Testis (tissue), 3 donors: ENCODE results near the gene KL. TPM values are rescaled to one million over a fixed set of nuclear protein-coding genes. Genes with fewer than 3 reads are reported as not detected.

Experiments
- DNase-seq: peaks from one replicate; pipeline ENCODE4 v3.0.0-alpha.2; 2019
- H3K27ac ChIP-seq, 2 donors: fragments of 200-600 bp; sonication (generic); one replicate each; pipeline ENCODE4 v1.5.1; 2019
- H3K27me3 ChIP-seq: fragments of 200-600 bp; sonication (generic); one replicate; pipeline ENCODE4 v1.5.1; 2019
- H3K36me3 ChIP-seq: fragments of 200-600 bp; sonication (generic); one replicate; pipeline ENCODE4 v1.5.1; 2017; ENCODE audit warnings: low read depth; ENCODE audit errors: missing control alignments
- H3K4me1 ChIP-seq: fragments of 200-600 bp; sonication (generic); one replicate; pipeline ENCODE4 v1.5.1; 2019
- H3K4me3 ChIP-seq, 2 donors: fragments of 200-600 bp; sonication (generic); one replicate each; pipeline ENCODE4 v1.5.1; 2017 to 2019
- H3K9me3 ChIP-seq: fragments of 200-600 bp; sonication (generic); one replicate; pipeline ENCODE4 v1.5.1; 2017
- POLR2A ChIP-seq: fragments of 450-650 bp; IDR thresholded peaks from one replicate; pipeline ENCODE4 v1.6.1; 2017; ENCODE audit warnings: antibody characterized with exemption, mild to moderate bottlenecking, moderate library complexity
- WGBS, 2 donors: methylation state at CpG; one replicate each; pipeline ENCODE4 v1.1.5; 2018; 5-methylcytosine and 5-hydroxymethylcytosine counted together
- intact Hi-C: fragments of 100-400 bp; cut with DNase I; formaldehyde crosslinking; loops from one replicate; pipeline ENCODE4 v1.15.1; 2023; ENCODE audit warnings: low total_unique reads
- polyA plus RNA-seq: library from polyadenylated mRNA; stranded (reverse); fragments of 350-450 nt; fragmentation: Illumina TruSeq; extraction: RNeasy Lipid Tissue Mini Kit (QIAGEN cat#74804); gene quantifications from one replicate; pipeline ENCODE4 v1.2.3, GENCODE V29; 2014; ENCODE audit warnings: low read depth, low replicate concordance; ENCODE audit not compliant: insufficient read depth
- total RNA-seq, 2 donors: library from RNA; depleted of rRNA; stranded (reverse); fragments of >200 nt; gene quantifications; one replicate each; pipeline ENCODE4 v1.2.3, GENCODE V29; 2016
- TF ChIP-seq, protein P1 (sequence below), 3 experiments: fragments of 450-650 bp in 2 of 3; fragments of 200-600 bp in 1 of 3; sonication (generic) in 1 of 3; IDR thresholded peaks; one replicate each; pipeline ENCODE4 v1.5.1; 2016 to 2019; ENCODE audit warnings: antibody characterized with exemption in 3 of 3, mild to moderate bottlenecking in 2 of 3, moderate library complexity in 1 of 3

The KL gene
- total and polyA plus RNA-seq, 3 donors from 2014 or later, result 0.81 to 1.6 (median 1.1) TPM

DNA sequence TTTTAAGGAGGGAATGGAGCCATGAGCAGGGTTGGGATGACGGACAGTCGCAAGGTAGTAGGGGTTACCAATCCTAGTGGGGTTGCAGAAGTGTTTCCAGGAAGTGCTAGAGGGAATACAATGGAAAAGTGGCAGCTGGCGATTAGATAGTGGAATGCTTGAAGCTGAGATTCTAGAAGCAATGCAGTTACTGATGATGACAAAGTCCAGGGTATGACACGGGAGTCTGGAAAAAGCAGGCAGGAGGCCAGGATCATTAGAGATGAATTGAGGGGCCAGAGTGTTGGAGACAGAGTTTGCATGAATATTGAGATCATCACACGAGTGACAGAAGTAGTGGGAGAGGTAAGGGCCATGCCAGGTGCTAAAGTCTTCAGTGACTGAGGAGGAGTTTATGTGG, 17.3 kb upstream of the KL start:
- no peaks in the 10 kb centered on the region for H3K27me3 ChIP-seq
- no peak for TF ChIP-seq POLR2A
- TF ChIP-seq, protein P1, sequence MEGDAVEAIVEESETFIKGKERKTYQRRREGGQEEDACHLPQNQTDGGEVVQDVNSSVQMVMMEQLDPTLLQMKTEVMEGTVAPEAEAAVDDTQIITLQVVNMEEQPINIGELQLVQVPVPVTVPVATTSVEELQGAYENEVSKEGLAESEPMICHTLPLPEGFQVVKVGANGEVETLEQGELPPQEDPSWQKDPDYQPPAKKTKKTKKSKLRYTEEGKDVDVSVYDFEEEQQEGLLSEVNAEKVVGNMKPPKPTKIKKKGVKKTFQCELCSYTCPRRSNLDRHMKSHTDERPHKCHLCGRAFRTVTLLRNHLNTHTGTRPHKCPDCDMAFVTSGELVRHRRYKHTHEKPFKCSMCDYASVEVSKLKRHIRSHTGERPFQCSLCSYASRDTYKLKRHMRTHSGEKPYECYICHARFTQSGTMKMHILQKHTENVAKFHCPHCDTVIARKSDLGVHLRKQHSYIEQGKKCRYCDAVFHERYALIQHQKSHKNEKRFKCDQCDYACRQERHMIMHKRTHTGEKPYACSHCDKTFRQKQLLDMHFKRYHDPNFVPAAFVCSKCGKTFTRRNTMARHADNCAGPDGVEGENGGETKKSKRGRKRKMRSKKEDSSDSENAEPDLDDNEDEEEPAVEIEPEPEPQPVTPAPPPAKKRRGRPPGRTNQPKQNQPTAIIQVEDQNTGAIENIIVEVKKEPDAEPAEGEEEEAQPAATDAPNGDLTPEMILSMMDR (IDR thresholded peaks at IDR 0.05), result no peak
- intact Hi-C loops, result no loop called here
- H3K4me1 ChIP-seq, result no peaks in the 10 kb centered on the region
- H3K4me3 ChIP-seq, result no peak overlapping the region
- WGBS, 2 donors, result 95 to 97% methylated on average over 5 of the region's 5 CpGs
- no peaks in the 10 kb centered on the region for H3K9me3 ChIP-seq
- no peaks in the 10 kb centered on the region for H3K36me3 ChIP-seq
- no peak for DNase-seq
- H3K27ac ChIP-seq, result no peak overlapping the region

DNA sequence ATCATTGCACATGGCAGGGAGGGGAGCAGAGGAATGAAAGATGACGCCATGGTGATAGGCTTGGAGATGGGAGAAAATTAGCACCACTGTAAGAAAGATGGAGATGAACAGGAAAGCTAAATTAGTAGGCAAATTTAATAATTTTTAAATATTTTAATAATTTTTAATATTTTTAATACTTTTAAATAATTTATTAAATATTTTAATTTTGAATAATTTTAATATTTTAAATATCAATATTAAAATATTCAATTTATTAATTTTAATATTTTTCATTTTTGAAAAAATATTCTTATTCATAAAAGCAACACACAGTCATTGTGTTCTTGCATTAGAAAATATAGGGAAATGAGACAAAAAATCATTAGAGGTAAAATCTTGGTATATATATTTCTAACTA, 15.9 kb upstream of the KL start:
- Histone ChIP-seq H3K9me3 (no peaks in the 10 kb centered on the region), H3K4me1 (no peaks in the 10 kb centered on the region), H3K36me3 (no peaks in the 10 kb centered on the region), H3K4me3 (no peak overlapping the region), H3K27me3 (no peaks in the 10 kb centered on the region), H3K27ac (no peak overlapping the region)
- WGBS, 2 donors, result 97 to 98% methylated on average over 1 of the region's 1 CpG
- intact Hi-C loops, result no loop called here
- no peak for DNase-seq
- no peak for TF ChIP-seq POLR2A
- TF ChIP-seq, protein P1 (IDR thresholded peaks at IDR 0.05), result no peak

DNA sequence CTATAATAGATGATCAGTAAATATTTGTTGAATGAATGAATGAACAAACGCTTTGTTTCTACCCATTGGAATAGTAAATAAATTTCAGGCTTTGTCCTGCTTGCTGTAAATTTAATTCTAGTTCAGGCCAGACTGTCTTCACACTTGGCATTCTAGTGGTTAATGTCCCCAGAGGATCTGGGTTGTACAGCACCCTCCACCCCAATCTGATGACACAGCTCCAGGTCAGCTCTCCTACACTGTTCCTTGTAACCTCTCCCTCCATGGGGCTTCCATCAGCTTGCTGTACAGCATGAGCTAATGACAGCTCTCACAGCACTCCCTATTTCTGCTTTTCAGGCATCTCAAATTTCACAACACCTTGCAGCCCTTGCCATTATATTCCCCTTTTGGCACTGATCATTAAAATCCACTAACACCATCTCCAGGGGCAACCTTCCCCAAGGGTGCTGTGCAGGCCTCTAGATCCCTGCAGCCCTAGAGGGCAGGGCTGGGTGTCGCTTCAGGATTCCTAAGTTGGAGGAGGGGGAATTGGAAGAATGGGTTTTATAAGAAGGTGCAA, 12.7 kb upstream of the KL start:
- DNase-seq, result no peak
- no peaks in the 10 kb centered on the region for H3K4me1 ChIP-seq
- TF ChIP-seq POLR2A, result no peak
- TF ChIP-seq, protein P1 (IDR thresholded peaks at IDR 0.05), result no peak
- H3K36me3 ChIP-seq, result no peaks in the 10 kb centered on the region
- no peaks in the 10 kb centered on the region for H3K27me3 ChIP-seq
- no peak overlapping the region for H3K27ac ChIP-seq
- no peak overlapping the region for H3K4me3 ChIP-seq
- WGBS, 2 donors, result 90 to 95% methylated on average over 2 of the region's 2 CpGs
- H3K9me3 ChIP-seq, result no peaks in the 10 kb centered on the region
- intact Hi-C loops, result no loop called here

DNA sequence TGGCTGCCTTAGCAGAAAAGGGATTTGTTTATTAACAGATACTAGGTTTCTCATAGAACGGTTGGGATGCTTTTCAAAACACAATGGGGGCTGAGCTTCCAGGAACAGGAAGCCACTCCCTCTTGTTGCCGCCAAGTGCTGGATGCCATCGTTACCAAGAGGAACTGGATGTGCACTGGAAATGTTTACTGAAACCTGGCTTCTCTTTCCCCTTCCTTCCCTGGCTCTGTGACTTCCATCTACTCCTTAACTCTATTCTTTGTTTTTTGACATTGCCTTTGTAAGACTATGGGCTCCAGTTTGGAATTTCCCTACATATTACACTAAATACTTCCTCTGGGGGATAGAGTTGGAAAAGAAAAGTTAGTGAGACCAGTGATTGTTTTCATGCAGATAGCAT, 11.7 kb upstream of the KL start:
- 28 to 40% methylated on average over 3 of the region's 3 CpGs for WGBS, 2 donors
- H3K9me3 ChIP-seq, result no peaks in the 10 kb centered on the region
- H3K4me1 ChIP-seq, result no peaks in the 10 kb centered on the region
- TF ChIP-seq, protein P1 (IDR thresholded peaks at IDR 0.05), result no peak
- TF ChIP-seq POLR2A, result no peak
- H3K36me3 ChIP-seq, result no peaks in the 10 kb centered on the region
- no peaks in the 10 kb centered on the region for H3K27me3 ChIP-seq
- no peak overlapping the region for H3K27ac ChIP-seq
- peak; percentile 22 for DNase-seq
- no peak overlapping the region for H3K4me3 ChIP-seq
- intact Hi-C loops, result no loop called here

DNA sequence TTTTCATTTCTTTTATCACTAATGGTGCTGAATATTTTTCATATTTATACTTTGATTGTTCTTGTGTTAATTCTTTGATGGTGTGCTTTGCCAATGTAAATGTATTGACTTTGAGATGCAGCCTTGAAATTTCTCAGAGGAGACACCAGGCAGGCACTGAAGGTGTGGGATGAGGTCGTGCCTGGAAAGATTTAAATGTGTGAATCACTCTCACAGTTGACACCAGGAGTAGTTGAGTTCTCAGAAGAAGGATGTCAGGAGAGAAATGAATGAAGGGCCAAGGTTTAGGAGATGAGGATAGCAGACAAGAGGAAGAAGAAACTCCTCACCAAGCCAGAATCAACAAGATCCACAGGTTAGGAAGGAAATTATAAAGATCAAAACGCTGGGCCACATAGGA, 10.1 kb upstream of the KL start:
- H3K9me3 ChIP-seq, result no peaks in the 10 kb centered on the region
- TF ChIP-seq, protein P1 (IDR thresholded peaks at IDR 0.05), result no peak
- no peak for TF ChIP-seq POLR2A
- no peak overlapping the region for H3K27ac ChIP-seq
- no peak for DNase-seq
- no peak overlapping the region for H3K4me3 ChIP-seq
- intact Hi-C loops, result no loop called here
- no peaks in the 10 kb centered on the region for H3K27me3 ChIP-seq
- H3K36me3 ChIP-seq, result no peaks in the 10 kb centered on the region
- H3K4me1 ChIP-seq, result no peaks in the 10 kb centered on the region
- WGBS, 2 donors, result 67 to 79% methylated on average over 2 of the region's 2 CpGs
